Activated CD4-positive, alpha-beta T cell treated with anti-CD3 and anti-CD28 coated beads, Interleukin-2, amount 50 U/mL, for 48 hours (primary cell): ENCODE results near the gene LMO3.

Source experiments
- DNase-seq, 2 experiments: peaks; one replicate each; pipeline ENCODE4 v3.0.0-alpha.2; 2020

LMO3 gene

DNA sequence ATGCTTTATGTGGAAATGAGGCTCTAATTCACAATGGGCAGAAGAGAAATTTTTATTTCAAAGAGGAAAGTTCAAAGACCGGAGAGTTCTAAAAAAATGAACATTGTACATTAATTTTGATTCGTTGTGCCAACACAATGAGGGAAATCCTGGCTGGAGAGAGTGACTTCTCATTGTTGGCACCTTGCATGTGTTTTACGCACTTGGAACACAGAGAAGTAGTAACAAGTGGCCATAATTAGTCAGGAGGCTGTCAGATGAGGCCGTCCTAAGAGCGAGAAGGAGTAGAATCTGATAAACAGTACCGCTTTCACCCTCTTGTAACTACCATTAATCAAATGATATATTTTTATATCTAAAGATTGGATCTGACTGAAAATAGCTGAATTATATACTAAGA, 6.9 kb downstream of the LMO3 start:
- no peak for DNase-seq

GRCh38 chr12:16594797-16595196, 11.2 kb downstream of the LMO3 start:
- no peak for DNase-seq

DNA sequence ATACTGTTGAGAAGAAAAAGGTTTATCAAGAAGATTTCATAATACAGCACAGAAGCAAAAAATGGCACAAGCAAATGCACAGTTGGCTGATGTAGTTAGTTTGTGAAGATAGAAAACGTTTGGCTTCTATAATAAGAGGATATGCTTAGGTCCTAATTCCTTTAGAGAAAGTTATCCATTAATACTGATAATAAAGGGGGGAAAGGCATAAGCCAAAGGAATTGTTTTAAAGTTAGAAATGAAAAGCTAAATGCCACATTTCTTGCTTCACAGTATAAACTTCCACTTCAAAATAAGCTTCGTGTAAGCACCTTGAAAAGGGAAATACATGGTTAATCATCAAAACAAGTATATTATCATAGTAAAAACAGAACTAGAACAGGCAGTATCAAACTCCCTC, 12.4 kb downstream of the LMO3 start:
- no peak for DNase-seq

GRCh38 chr12:16590645-16591044, 15.3 kb downstream of the LMO3 start:
- DNase-seq, result no peak

DNA sequence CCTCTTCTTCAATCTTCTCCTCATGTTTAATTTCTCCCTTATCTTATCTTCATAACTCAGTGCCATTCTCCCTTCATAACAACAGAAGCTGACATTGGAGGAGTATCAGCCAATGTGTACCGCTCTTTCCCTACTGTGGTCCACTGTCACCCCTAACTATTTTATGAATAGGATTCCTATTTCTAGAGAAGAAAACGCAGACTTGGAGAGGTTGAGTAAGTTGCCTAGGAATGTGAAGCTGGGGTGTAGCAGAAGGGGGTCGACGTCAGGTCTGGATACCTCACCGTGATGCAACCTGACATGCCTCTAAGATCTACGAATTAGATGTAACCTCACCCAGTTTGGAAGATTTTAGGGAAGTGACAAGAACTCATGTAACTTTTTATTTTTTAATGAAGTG, 17.1 kb downstream of the LMO3 start:
- no peak for DNase-seq

GRCh38 chr12:16587514-16587913, 18.4 kb downstream of the LMO3 start:
- DNase-seq, result no peak

GRCh38 chr12:16587110-16587453, 18.9 kb downstream of the LMO3 start:
- no peak for DNase-seq

DNA sequence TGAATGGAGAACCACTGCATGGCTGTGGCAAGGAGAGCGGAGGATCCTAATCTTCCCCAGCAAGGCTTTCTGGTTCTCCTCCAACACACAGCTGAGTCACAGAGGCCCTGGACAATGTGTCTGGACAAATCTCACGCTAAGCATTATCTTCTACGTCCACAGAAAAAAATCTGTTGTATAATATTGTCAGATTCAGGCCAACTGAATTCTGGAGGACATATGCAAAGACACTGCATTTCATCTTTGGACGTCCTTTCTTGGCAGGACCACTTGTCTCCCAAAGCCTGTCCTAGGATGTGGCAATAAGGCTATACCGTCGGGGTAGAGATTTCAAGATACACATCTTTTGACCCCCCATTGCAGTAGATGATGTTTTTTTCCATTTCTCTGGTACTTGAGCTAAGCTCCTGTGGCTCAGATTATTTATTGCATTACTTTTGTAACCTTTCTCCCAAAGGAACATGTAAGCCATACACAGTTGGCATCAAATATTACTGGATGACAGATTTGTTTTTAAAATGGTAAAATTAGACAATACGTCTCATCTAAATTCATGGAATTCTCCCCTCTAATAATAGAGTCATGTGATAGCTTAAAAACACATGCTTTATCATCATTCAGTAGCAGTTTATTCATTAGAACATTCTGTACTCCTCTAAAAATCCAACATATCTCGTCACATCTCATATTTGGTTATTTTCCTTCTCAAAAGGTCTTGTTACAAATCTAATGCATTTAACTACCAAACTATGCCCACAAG, 19.4 kb downstream of the LMO3 start:
- DNase-seq, result no peak

DNA sequence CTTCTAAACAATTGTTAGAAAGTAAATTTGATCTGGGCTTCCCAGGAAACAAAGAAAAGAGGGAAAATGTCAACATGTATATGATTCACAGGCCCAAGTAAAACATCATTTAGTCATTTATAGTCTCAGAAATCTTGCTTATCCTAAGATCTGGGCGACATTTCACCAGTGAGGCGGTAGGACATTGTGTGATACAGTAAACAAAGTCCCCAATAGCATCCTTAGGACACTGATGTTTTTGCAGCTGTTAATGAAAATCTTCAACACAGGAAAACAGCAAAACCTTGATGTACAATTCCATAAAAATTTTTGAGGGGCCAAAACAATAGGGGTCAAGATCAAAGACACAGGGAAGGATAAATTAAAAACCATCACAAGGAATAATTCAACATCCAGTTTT, 20.2 kb downstream of the LMO3 start:
- no peak for DNase-seq

DNA sequence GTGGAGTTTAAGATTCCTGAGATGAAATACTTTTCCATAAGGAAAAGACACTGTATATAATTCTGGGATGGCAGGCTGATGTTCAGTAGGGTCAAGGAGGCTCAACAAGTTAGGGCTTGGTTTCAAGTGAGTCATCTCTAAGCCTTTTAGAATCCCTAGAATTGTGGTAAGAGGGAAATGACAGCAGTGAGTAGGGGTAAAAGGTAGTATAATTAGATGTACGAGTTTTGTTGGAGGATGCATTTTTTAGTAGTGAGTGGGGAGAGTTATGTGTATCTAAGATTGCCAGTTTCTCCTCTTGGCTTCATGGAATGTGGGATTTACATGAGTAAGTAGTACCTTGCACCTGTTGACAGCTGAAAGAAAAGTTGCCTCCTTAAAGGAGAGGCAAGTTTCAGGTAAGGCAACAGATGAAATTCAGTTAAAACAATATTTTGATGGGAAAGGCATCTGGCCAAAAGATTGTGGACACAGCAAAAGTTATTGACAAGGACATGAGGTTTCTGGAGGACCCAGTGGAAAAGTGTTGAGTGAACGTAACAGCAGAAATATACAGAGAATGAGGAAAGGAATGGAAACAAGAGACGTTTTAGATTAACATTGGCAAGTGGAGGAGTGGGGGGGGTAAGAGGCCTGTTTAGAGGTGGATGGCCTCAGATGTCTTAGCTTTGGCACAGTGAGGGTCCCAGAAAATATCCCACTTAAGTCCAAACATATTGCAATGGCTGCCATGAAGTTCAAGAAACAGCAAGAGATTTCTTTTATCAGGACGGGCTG, 21.8 kb downstream of the LMO3 start:
- no peak for DNase-seq

DNA sequence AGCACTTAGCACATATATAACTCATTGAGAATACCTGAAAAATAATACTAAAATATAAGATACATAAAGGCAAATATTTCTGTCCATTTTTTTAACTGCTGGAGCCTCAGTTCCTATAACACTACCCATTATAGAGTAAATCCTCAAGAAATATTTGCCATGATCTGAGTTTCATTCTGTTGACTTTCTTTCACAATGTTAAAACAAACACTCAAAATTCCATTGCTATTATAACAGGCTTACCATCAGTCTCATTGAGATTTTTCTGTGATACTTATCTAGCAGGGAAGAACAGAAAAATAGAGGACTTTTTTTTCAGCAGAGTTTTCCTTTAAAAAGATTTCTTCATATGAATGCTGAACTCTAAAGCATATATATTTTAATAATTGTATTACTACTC, 24.5 kb downstream of the LMO3 start:
- no peak for DNase-seq

DNA sequence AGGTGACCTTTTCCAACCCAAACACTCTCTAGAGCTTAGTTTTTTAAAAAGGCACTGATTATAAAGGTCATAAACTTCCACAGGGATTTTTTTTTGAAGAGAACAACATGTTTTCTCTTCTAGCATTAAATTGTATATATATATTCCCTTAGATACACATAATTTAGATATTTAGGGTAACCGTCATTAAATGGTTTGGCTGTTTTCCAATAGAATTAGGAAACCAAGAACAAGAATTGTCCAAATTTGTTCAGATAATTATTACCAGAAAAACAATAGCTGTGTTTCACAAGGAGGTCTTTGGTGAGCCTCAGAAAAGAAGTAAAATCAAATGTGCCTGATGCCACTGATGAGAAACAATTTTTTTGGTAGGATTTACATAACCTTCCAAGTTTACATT, 26.9 kb downstream of the LMO3 start:
- no peak for DNase-seq

- no peak for DNase-seq
Observed at GRCh38 chr12:16573398-16574077, 32.4 kb downstream of the LMO3 start.

DNA sequence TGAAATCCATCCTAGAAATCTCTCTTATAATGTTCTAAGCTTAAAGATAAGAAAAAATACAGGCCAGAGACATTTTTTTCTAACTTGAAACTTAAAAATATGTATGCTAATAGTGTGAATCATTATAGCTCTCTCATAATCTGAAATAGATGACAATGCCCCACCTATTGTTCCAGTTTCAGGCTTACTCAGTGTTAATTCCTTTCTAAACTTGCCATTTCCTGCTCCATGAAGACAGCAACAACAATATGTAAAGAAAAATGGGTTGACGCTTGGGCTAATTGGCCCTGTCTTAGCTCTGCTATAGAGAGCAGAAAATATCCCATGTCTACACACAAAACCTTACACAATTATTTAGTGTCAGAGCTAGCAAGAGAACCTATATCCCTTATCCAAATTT, 37.1 kb downstream of the LMO3 start:
- DNase-seq, result no peak

DNA sequence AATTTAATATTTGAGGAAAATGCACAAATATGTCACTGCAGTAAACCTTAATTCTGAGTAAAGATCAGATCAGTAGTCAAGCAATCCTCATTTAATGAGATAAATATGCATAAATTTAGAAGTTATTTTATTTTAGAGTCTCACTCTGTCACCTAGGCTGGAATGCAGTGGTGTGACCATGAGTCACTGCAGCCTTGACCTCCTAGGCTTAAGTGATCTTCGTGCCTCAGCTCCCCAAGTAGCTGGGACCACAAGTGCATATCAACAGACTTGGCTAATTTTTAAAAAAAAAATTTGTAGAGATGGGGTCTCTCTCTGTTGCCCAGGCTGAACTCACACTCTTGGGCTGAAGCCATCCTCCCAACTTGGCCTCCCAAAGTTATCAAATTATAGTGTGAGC, 41.3 kb downstream of the LMO3 start:
- no peak for DNase-seq

DNA sequence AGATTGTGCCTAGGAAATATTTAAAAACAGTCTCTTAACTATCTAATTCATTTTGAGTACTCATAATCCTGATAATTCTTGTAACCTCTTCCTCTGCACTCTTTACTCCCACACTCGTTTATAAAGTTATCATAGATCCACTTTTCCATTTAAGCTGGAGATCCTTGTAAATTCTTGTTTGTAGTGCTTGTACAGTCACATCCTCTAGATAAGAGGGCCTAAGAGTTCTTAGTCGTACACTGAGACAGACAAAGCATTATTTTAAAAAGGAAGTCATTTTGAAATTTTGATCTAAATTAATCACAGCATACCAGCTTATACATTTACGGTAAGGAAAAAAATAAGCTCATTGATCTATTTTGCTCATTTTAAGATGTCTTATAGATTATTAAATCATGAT, 42.5 kb downstream of the LMO3 start:
- DNase-seq, result no peak

DNA sequence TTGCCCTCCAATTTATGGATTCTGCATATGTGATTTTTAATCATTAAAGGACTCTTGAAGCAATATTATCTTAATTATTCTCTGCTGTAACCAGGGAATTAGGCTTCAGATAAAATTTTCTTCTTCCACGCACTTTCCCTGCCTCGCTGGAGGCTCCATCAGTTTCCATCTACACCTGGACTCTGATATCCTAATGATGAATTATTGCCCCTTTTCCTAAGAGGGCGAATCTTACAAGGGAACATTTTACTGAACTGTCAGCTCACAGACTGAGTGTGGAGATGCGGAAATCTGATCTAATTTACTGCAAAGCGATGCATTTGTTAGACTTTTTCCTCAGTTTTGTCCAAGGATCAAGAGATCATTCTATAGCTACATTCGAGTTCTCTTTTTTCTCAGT, 43.0 kb downstream of the LMO3 start:
- DNase-seq, result no peak

DNA sequence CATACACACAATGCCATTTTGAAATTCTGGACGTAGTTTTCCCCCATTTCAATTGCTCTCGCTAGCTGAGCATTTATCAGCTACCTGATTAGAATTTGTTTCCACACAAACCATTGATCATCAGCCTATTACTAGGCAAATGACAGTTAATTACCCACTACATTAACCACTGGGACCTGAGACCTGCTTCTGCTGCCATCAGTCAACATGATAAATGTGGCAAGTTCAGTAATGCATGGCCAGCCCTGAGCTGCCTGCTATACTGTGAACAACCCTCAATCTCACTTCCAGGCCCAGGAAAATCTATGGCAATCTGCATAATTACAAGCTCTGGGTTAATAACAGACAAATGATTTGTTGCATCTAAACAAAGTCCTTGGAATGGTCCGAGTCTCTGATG, 43.5 kb downstream of the LMO3 start:
- no peak for DNase-seq

- no peak for DNase-seq
Observed at GRCh38 chr12:16560273-16560672, 45.7 kb downstream of the LMO3 start.

DNA sequence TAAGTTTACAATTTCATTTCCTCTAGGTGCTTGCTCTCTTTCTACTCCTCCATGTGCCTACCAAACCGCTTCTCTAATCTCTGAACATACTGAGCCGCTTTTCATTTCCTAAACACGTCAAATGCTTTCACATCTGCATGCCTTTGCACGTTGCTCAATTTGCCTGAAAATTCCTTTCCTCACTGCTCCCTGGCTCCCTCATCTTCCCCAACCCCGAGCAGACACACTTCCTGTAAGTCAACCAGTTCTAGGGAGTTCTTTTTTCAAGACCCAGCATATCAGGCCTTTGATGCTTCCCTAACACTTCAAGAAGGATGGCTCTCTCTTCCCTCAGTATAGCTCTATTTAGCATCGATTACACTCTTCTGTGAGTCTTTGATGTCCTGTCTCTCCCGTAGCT, 50.3 kb downstream of the LMO3 start:
- no peak for DNase-seq

GRCh38 chr12:16553457-16553856, 52.5 kb downstream of the LMO3 start:
- no peak for DNase-seq

DNA sequence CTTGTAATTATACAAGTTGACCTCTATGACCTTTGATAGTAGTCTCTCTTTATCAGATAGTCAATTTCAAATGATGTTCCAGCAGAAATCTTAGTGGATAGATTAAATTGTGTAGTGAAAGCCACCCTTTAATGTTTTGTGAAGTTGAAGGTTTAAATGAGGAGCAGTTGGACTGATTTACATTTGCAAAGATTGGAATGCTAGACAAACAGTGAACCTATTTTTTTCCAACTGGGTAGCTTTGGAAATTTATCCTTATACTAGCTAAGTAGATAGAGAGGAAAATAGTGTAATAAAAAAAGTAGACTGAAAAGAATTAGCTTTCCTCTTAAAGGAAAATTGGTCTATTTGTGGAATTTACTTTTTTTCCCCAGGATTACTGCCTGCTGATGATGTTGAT, 53.7 kb downstream of the LMO3 start:
- no peak for DNase-seq

DNA sequence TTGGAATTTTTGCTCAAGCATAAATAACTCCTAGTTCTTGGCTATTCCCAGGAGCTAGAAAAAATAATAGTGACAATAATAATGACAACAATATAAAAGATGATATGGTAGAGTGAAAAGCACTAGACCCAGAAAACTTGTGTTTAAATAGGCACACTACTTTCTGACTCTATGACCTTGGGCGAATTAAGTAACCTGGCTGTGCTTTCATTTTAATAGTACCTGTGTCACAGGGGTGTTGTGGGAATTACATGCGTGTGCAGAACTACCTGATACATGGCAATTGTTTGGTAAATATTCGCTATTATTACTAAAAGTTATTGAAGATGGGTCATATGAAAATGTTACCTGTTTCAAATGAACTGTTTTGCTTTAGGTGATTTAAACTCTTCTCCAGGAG, 60.1 kb downstream of the LMO3 start:
- DNase-seq, result no peak

DNA sequence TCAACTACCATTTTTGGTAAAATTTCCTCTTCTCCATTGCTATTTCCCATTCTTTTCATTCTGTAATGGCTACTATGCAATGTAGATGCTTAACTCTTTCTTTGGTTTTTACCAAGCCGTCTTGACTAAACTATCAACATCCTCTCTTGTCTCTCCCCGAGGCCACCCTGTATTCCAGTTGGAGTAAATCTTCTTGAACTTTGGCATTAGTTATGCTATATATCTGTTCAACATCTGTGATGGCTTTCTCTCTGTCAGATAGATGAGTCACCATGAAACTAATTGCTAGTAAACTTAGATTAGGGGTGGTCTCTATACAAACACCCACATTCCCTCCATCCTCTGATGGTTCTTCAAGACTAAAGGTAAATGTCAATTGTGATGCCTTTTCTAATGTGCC, 63.4 kb downstream of the LMO3 start:
- no peak for DNase-seq
